Panc1 (cell line): Measurements from ENCODE around the gene RAD17. TPM values are rescaled to one million over a fixed set of nuclear protein-coding genes. Genes with fewer than 3 reads are reported as not detected.
"Not testable (repeated sequence)": the region's sequence is repeated elsewhere in the genome, so short reads cannot be mapped to it uniquely, and the experiment has no call there.

Experiments
- ATAC-seq: fragments of 200-7000 bp; cut with Tn5 transposase; 2 replicates; pipeline ENCODE4 v1.9.1; 2020; ENCODE audit warnings: mild to moderate bottlenecking, moderate library complexity
- BruUV-seq: library from RNA; stranded (reverse); fragments of 400-500 nt; replicated peaks from 2 replicates; lab custom pipeline; 2021; lab: Mats Ljungman, UMichigan
- CTCF ChIA-PET: fragments of 300-600 bp; sonication (Branson Sonifier 250); formaldehyde crosslinking; loops from one replicate; lab custom pipeline; 2022; ENCODE audit warnings: antibody characterized with exemption; lab: Charles Lee
- POLR2A ChIA-PET: fragments of 300-600 bp; sonication (Branson Sonifier 250); formaldehyde crosslinking; loops from one replicate; lab custom pipeline; 2022; ENCODE audit warnings: antibody characterized with exemption; lab: Charles Lee
- DNase-seq: peaks from one replicate; pipeline ENCODE4 v3.0.0-alpha.2; 2010; ENCODE audit warnings: low read depth, low spot score
- H3K27ac ChIP-seq: 2 replicates; pipeline ENCODE4 v1.5.1; 2011; ENCODE audit warnings: mild to moderate bottlenecking, low read length, inconsistent platforms
- H3K27me3 ChIP-seq: fragments of 200-500 bp; sonication (Bioruptor generic); 2 replicates; pipeline ENCODE4 v1.6.0; 2014; ENCODE audit warnings: low read length, inconsistent platforms; ENCODE audit not compliant: control insufficient read depth, insufficient read depth
- H3K36me3 ChIP-seq: fragments of 200-500 bp; sonication (Bioruptor generic); 2 replicates; pipeline ENCODE4 v1.5.1; 2014; ENCODE audit warnings: inconsistent platforms, mild to moderate bottlenecking, low read length, moderate library complexity; ENCODE audit not compliant: control insufficient read depth, insufficient read depth
- H3K4me1 ChIP-seq: 2 replicates; pipeline ENCODE4 v1.5.1; 2011; ENCODE audit warnings: inconsistent platforms, mild to moderate bottlenecking, low read length, moderate library complexity; ENCODE audit not compliant: control insufficient read depth, insufficient read depth
- H3K4me3 ChIP-seq, 2 experiments: 2 replicates each; pipeline ENCODE4 v1.5.1; 2011 to 2012; ENCODE audit warnings: low read depth in 2 of 2, low read length in 2 of 2, mild to moderate bottlenecking in 2 of 2, inconsistent platforms in 1 of 2, moderate library complexity in 1 of 2
- H3K9me3 ChIP-seq: fragments of 200-500 bp; sonication (Bioruptor generic); 2 replicates; pipeline ENCODE4 v1.5.1; 2014; ENCODE audit warnings: low read depth, mild to moderate bottlenecking, inconsistent platforms, low read length, moderate library complexity; ENCODE audit not compliant: control insufficient read depth, insufficient read depth
- CTCF ChIP-seq: fragments of 450-650 bp; IDR thresholded peaks from 2 replicates; pipeline ENCODE4 v1.5.1; 2017; ENCODE audit warnings: mild to moderate bottlenecking
- POLR2AphosphoS5 ChIP-seq: IDR thresholded peaks from 2 replicates; pipeline ENCODE4 v1.6.1; 2012; ENCODE audit warnings: mild to moderate bottlenecking, low read depth, low read length, moderate library complexity
- REST ChIP-seq, 2 experiments: IDR thresholded peaks; 2 replicates each; pipeline ENCODE4 v1.6.1; 2011 to 2012; ENCODE audit warnings: low read depth in 2 of 2, control low read depth in 1 of 2, low read length in 1 of 2, mild to moderate bottlenecking in 1 of 2, moderate library complexity in 1 of 2; ENCODE audit not compliant: insufficient read depth in 1 of 2
- SIN3A ChIP-seq: IDR thresholded peaks from 2 replicates; pipeline ENCODE4 v1.6.1; 2012; ENCODE audit warnings: low read depth, mild to moderate bottlenecking, low read length, moderate library complexity, borderline replicate concordance; ENCODE audit not compliant: insufficient read depth
- TCF7L2 ChIP-seq: IDR thresholded peaks from 2 replicates; pipeline ENCODE4 v1.6.1; 2011; ENCODE audit warnings: mild to moderate bottlenecking, low read depth, low read length, inconsistent platforms
- in situ Hi-C: cut with HindIII; loops from 2 replicates; pipeline ENCODE4 v1.10.0; 2016; ENCODE audit warnings: low sequenced_read_pairs, low pct_unique_long_range_greater_than_20kb
- intact Hi-C: fragments of 100-400 bp; cut with micrococcal nuclease; formaldehyde crosslinking; loops from one replicate; pipeline ENCODE4 v1.10.0; 2022; ENCODE audit not compliant: unreplicated experiment
- total RNA-seq: library from RNA; stranded (reverse); gene quantifications from one replicate; pipeline ENCODE4 v1.2.1, GENCODE V29; 2021; ENCODE audit not compliant: unreplicated experiment

Gene RAD17
- total RNA-seq, 1 experiment from 2014 or later = 41.7 TPM

GRCh38 chr5:69329905-69330489 is 39.6 kb upstream of the RAD17 start:
- ChIA-PET POLR2A (no interaction called here), CTCF (no interaction called here)
- ATAC-seq (no peak), DNase-seq (no peak)
- TF ChIP-seq SIN3A (no peak), REST (IDR thresholded peaks at IDR 0.05; ENCODE audit: insufficient read depth in 1 of 2, low read depth in 2 of 2, low read length in 1 of 2) (no peak), CTCF (no peak), TCF7L2 (no peak), POLR2AphosphoS5 (no peak)
- no peaks in the 10 kb centered on the region for H3K9me3 ChIP-seq
- in situ Hi-C loops = no loop called here
- intact Hi-C loops = no loop called here
- TSS peak; percentile 59 for BruUV-seq
- H3K36me3 ChIP-seq = no peaks in the 10 kb centered on the region; the same call in 1 of the 2 replicates
- H3K27ac ChIP-seq = no peak overlapping the region
- no peaks in the 10 kb centered on the region for H3K27me3 ChIP-seq
- H3K4me3 ChIP-seq = no peak overlapping the region
- peaks cover 11% of the 10 kb centered on the region for H3K4me1 ChIP-seq

GRCh38 chr5:69331528-69332445 is 37.8 kb upstream of the RAD17 start:
- Histone ChIP-seq H3K4me3 (peak overlapping the region; percentile 58 to 84), H3K4me1 (peaks cover 11% of the 10 kb centered on the region), H3K9me3 (no peaks in the 10 kb centered on the region), H3K27me3 (no peaks in the 10 kb centered on the region), H3K36me3 (no peaks in the 10 kb centered on the region; the same call in 1 of the 2 replicates), H3K27ac (peak overlapping the region; percentile 88)
- DNase-seq (no peak), ATAC-seq (no peak)
- CTCF ChIA-PET = interaction anchor here (0.6 kb wide), 1 partner anchor 61 kb away, joined by 7 read pairs; no protein-coding TSS in a partner anchor
- BruUV-seq = TSS peak; percentile 88
- intact Hi-C loops (no loop called here), in situ Hi-C loops (no loop called here)
- POLR2A ChIA-PET = interaction anchor here (0.7 kb wide), 1 partner anchor 42 kb away, joined by 5 read pairs; no protein-coding TSS in a partner anchor
- TF ChIP-seq CTCF = no peak
- TF ChIP-seq REST (IDR thresholded peaks at IDR 0.05; ENCODE audit: insufficient read depth in 1 of 2, low read depth in 2 of 2, low read length in 1 of 2) = no peak
- TF ChIP-seq POLR2AphosphoS5 = no peak
- TF ChIP-seq TCF7L2 = no peak
- no peak for TF ChIP-seq SIN3A

GRCh38 chr5:69333668-69334315 is 35.8 kb upstream of the RAD17 start:
- H3K27me3 ChIP-seq, intact Hi-C loops, H3K9me3 ChIP-seq, BruUV-seq, H3K27ac ChIP-seq, H3K36me3 ChIP-seq, DNase-seq, H3K4me3 ChIP-seq, ATAC-seq, in situ Hi-C loops: not testable (repeated sequence)
- peaks cover 11% of the 10 kb centered on the region for H3K4me1 ChIP-seq
- ChIA-PET POLR2A (interaction anchor here (0.8 kb wide), 1 partner anchor 165 kb away, joined by 5 read pairs; no protein-coding TSS in a partner anchor), CTCF (interaction anchor here (0.6 to 1.6 kb wide), 2 partner anchors 68 to 291 kb away, joined by 3 read pairs; no protein-coding TSS in a partner anchor)
